HEK293T (cell line): ENCODE measurements around the gene DCP2.

Experiments used
- FOXM1 ChIP-seq: fragments of 450-650 bp; IDR thresholded peaks from 2 replicates; pipeline ENCODE4 v1.6.1; 2017; ENCODE audit warnings: mild to moderate bottlenecking, borderline replicate concordance
- LEF1 ChIP-seq: fragments of 450-650 bp; IDR thresholded peaks from 2 replicates; pipeline ENCODE4 v1.6.1; 2017; ENCODE audit warnings: mild to moderate bottlenecking, borderline replicate concordance
- SP1 ChIP-seq: fragments of 450-650 bp; IDR thresholded peaks from 2 replicates; pipeline ENCODE4 v1.6.1; 2017

DNA sequence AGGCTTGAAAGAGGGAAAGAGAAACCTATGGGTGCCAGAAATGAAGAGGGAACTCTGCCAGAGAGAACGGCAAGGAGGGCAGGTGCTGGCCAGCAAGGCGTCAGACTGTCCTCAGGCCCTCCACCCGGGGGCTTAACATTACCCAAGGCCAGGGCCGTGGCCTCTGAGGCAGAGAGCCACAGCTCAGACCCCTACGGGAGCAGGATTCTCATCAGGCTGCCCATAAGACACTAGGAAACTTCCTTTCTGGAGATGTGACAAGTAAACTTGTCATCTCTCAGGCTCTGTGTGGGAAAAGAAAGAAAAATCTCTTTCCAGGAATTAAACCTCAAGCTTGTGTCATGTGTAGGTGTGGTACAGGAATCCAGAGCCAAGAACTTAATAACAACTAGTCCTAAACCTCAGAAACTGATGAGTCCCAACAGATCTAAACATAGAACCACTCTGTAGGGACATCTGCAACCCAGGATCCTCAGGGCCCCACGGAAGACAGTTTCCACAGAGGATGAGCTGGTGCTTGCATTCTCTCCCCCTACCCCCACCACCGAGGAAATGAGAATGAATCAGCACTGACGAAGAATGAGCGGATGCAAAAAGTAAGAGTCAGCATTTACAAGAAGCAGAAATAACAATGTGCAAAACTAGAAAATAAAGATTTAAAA is 74.3 kb downstream of the DCP2 start:
- TF ChIP-seq FOXM1 (no peak), LEF1 (no peak), SP1 (no peak)
